ENCODE results near the gene MRPS25. TPM values are rescaled to one million over a fixed set of nuclear protein-coding genes. Genes with fewer than 3 reads are reported as not detected.

Gene MRPS25
- total and polyA plus RNA-seq, 4 donors = 12.6 to 55.1 (median 42.9) TPM

DNA sequence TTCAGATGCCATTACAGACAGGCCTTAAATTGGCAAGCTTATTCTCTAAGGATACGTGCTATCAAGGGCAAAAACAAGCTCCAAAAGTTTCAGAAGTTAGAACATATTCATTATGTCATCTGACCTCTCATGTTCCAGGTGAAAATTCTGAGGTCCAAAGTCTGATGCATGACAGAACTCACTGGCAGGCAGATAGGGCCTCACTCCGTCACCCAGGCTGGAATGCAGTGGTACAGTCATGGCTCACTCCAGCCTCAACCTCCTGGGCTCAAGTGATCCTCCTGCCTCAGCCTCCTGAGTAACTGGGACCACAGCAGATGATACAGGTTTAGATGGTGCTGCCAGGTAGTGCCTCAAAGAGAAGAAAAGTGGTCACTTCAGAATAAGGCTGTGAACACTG is 15.5 kb downstream of the MRPS25 start:
- Histone ChIP-seq H3K27me3 (ENCODE audit: control insufficient read depth in 4 of 4, insufficient read depth in 4 of 4, low read length in 3 of 4) (no peaks in the 10 kb centered on the region), H3K27ac (ENCODE audit: low read depth in 1 of 2, low read length in 2 of 2) (peak overlapping the region; percentile 32 to 61), H3K9me3 (ENCODE audit: control insufficient read depth in 4 of 4, low read length in 3 of 4) (no peaks in the 10 kb centered on the region), H3K9ac (ENCODE audit: low read depth in 1 of 2, low read length in 2 of 2) (no peak overlapping the region), H3K36me3 (ENCODE audit: control insufficient read depth in 4 of 4, insufficient read depth in 3 of 4, low read depth in 1 of 4, low read length in 3 of 4) (peaks cover 8 to 60% (median 58%) of the 10 kb centered on the region in 4 donors), H3K4me1 (ENCODE audit: control insufficient read depth in 4 of 4, insufficient read depth in 4 of 4, low read length in 3 of 4) (peaks cover 0 to 8% (median 2%) of the 10 kb centered on the region in 4 donors), H3K4me3 (ENCODE audit: low read depth in 1 of 3, low read length in 3 of 3) (no peak overlapping the region)
- peak; percentile 80 for TF ChIP-seq HNF4G (IDR thresholded peaks at IDR 0.05)
- no peak for TF ChIP-seq EGR1 (IDR thresholded peaks at IDR 0.05; ENCODE audit: low read depth in 2 of 2)
- TF ChIP-seq GABPA (IDR thresholded peaks at IDR 0.05 in 1 of 2, conservative IDR thresholded peaks at IDR 0.05 in 1 of 2) = no peak
- no peak for TF ChIP-seq JUND (IDR thresholded peaks at IDR 0.05)
- no peak for TF ChIP-seq TAF1 (conservative IDR thresholded peaks at IDR 0.05)
- peak in 1 of 2 donors; percentile 14 for TF ChIP-seq RAD21 (IDR thresholded peaks at IDR 0.05)
- TF ChIP-seq, protein P1, sequence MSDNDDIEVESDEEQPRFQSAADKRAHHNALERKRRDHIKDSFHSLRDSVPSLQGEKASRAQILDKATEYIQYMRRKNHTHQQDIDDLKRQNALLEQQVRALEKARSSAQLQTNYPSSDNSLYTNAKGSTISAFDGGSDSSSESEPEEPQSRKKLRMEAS (IDR thresholded peaks at IDR 0.05) = no peak
- TF ChIP-seq, protein P2, sequence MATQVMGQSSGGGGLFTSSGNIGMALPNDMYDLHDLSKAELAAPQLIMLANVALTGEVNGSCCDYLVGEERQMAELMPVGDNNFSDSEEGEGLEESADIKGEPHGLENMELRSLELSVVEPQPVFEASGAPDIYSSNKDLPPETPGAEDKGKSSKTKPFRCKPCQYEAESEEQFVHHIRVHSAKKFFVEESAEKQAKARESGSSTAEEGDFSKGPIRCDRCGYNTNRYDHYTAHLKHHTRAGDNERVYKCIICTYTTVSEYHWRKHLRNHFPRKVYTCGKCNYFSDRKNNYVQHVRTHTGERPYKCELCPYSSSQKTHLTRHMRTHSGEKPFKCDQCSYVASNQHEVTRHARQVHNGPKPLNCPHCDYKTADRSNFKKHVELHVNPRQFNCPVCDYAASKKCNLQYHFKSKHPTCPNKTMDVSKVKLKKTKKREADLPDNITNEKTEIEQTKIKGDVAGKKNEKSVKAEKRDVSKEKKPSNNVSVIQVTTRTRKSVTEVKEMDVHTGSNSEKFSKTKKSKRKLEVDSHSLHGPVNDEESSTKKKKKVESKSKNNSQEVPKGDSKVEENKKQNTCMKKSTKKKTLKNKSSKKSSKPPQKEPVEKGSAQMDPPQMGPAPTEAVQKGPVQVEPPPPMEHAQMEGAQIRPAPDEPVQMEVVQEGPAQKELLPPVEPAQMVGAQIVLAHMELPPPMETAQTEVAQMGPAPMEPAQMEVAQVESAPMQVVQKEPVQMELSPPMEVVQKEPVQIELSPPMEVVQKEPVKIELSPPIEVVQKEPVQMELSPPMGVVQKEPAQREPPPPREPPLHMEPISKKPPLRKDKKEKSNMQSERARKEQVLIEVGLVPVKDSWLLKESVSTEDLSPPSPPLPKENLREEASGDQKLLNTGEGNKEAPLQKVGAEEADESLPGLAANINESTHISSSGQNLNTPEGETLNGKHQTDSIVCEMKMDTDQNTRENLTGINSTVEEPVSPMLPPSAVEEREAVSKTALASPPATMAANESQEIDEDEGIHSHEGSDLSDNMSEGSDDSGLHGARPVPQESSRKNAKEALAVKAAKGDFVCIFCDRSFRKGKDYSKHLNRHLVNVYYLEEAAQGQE (IDR thresholded peaks at IDR 0.05) = no peak
- TF ChIP-seq FOXA2 (IDR thresholded peaks at IDR 0.05) = no peak
- TF ChIP-seq FOXA1 (IDR thresholded peaks at IDR 0.05) = no peak
- TF ChIP-seq HNF4A (conservative IDR thresholded peaks at IDR 0.05) = peak; percentile 66 to 93
- TF ChIP-seq SP1 (IDR thresholded peaks at IDR 0.05) = peak; percentile 59
- TF ChIP-seq, protein P3, sequence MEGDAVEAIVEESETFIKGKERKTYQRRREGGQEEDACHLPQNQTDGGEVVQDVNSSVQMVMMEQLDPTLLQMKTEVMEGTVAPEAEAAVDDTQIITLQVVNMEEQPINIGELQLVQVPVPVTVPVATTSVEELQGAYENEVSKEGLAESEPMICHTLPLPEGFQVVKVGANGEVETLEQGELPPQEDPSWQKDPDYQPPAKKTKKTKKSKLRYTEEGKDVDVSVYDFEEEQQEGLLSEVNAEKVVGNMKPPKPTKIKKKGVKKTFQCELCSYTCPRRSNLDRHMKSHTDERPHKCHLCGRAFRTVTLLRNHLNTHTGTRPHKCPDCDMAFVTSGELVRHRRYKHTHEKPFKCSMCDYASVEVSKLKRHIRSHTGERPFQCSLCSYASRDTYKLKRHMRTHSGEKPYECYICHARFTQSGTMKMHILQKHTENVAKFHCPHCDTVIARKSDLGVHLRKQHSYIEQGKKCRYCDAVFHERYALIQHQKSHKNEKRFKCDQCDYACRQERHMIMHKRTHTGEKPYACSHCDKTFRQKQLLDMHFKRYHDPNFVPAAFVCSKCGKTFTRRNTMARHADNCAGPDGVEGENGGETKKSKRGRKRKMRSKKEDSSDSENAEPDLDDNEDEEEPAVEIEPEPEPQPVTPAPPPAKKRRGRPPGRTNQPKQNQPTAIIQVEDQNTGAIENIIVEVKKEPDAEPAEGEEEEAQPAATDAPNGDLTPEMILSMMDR (IDR thresholded peaks at IDR 0.05; ENCODE audit: low read depth, low read length, missing input control) = no peak
- TF ChIP-seq, protein P4, sequence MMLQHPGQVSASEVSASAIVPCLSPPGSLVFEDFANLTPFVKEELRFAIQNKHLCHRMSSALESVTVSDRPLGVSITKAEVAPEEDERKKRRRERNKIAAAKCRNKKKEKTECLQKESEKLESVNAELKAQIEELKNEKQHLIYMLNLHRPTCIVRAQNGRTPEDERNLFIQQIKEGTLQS (IDR thresholded peaks at IDR 0.05) = no peak
- no peak for TF ChIP-seq NR2F2 (IDR thresholded peaks at IDR 0.05)
- TF ChIP-seq, protein P5, sequence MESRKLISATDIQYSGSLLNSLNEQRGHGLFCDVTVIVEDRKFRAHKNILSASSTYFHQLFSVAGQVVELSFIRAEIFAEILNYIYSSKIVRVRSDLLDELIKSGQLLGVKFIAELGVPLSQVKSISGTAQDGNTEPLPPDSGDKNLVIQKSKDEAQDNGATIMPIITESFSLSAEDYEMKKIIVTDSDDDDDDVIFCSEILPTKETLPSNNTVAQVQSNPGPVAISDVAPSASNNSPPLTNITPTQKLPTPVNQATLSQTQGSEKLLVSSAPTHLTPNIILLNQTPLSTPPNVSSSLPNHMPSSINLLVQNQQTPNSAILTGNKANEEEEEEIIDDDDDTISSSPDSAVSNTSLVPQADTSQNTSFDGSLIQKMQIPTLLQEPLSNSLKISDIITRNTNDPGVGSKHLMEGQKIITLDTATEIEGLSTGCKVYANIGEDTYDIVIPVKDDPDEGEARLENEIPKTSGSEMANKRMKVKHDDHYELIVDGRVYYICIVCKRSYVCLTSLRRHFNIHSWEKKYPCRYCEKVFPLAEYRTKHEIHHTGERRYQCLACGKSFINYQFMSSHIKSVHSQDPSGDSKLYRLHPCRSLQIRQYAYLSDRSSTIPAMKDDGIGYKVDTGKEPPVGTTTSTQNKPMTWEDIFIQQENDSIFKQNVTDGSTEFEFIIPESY (IDR thresholded peaks at IDR 0.05) = no peak
- TF ChIP-seq RXRA (IDR thresholded peaks at IDR 0.05) = peak; percentile 33 to 65
- no peak for TF ChIP-seq YY1 (IDR thresholded peaks at IDR 0.05)
- WGBS = 63% methylated on average over 2 of the region's 2 CpGs
- no peak for DNase-seq (ENCODE audit: low spot score)

Measured in liver (tissue), 9 donors.